ENCODE measurements around the gene STAB2.

Gene STAB2

DNA sequence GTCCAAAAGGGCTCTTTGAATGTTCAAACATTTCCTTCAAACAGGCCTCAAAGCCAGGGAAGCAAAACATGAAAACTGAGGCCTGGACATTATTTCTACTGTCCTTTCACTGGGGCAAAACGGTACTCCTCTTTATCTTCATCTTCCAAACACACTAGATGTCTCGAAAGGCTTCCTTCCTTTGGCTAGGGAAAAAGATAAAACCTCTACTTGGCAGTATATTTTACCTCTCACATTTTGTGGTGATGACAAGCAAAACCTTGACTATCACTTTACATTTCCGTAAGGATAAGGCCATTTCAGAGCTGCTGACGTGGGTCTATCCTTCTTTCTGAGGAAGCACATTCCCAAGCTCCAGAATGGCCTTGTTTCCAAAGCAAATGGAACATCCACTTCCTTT lies 9.9 kb downstream of the STAB2 start:
- Histone ChIP-seq H3K9me3 (no peaks in the 10 kb centered on the region), H3K27me3 (ENCODE audit: low read depth) (no peaks in the 10 kb centered on the region), H3K4me3 (no peak overlapping the region), H3K4me1 (no peaks in the 10 kb centered on the region), H3K36me3 (replicated peaks) (no peaks in the 10 kb centered on the region)
- in situ Hi-C loops (cut with MboI; ENCODE audit: low sequenced_read_pairs), result no loop called here
- DNase-seq (ENCODE audit: low spot score in 2 of 2), result no peak

DNA sequence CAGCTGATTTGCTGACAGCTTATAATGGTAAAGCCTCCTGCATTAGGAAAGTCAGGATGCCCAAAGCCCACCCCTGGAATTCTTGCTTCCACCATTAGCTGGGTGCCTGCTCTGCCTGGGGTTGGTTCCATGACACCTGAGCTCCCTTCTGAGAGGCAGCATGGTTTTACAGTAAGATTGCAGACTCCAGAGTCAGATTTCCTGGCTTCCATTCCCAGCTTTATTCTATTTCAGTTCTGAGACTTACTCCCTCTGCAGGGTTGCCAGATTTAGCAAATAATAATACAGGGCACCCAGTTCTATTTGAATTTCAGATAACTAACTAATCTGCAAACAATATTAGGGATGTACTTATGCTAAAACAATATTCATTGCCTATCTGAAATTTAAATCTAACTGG lies 12.2 kb downstream of the STAB2 start:
- no peaks in the 10 kb centered on the region for H3K4me1 ChIP-seq
- no peak overlapping the region for H3K4me3 ChIP-seq
- H3K36me3 ChIP-seq (replicated peaks), result no peaks in the 10 kb centered on the region
- H3K27me3 ChIP-seq (ENCODE audit: low read depth), result no peaks in the 10 kb centered on the region
- DNase-seq (ENCODE audit: low spot score in 2 of 2), result no peak
- in situ Hi-C loops (cut with MboI; ENCODE audit: low sequenced_read_pairs), result no loop called here
- H3K9me3 ChIP-seq, result no peaks in the 10 kb centered on the region

GRCh38 chr12:103600967-103601728 lies 14.1 kb downstream of the STAB2 start:
- no peak for DNase-seq (ENCODE audit: low spot score in 2 of 2)
- H3K9me3 ChIP-seq, result no peaks in the 10 kb centered on the region
- in situ Hi-C loops (cut with MboI; ENCODE audit: low sequenced_read_pairs), result no loop called here

DNA sequence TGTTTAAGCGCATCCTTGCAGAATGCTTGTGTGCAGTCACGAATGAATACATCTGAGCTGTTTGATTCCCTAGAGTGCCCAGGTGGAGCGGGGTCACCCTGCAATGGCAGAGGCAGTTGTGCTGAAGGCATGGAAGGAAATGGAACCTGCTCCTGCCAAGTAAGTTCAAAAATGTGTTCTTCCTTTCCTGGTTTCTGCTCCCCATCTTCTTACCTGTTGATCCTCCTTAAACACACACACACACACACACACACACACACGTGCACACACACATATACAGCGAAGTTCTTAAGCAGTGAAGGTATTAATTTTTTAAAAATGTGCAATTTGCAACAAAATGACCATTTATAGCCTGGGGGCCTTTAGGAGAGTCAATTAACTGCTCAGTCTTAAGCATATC lies 33.3 kb downstream of the STAB2 start:
- Histone ChIP-seq H3K4me3 (no peak overlapping the region), H3K4me1 (no peaks in the 10 kb centered on the region), H3K36me3 (replicated peaks) (no peaks in the 10 kb centered on the region), H3K27me3 (ENCODE audit: low read depth) (no peaks in the 10 kb centered on the region), H3K9me3 (no peaks in the 10 kb centered on the region)
- no peak for DNase-seq (ENCODE audit: low spot score in 2 of 2)
- in situ Hi-C loops (cut with MboI; ENCODE audit: low sequenced_read_pairs), result no loop called here

More at GRCh38 chr12:103600967-103601728, 14.1 kb downstream of the STAB2 start:
- Histone ChIP-seq H3K36me3 (replicated peaks) (no peaks in the 10 kb centered on the region), H3K27me3 (ENCODE audit: low read depth) (no peaks in the 10 kb centered on the region), H3K4me1 (no peaks in the 10 kb centered on the region), H3K4me3 (no peak overlapping the region)

DNA sequence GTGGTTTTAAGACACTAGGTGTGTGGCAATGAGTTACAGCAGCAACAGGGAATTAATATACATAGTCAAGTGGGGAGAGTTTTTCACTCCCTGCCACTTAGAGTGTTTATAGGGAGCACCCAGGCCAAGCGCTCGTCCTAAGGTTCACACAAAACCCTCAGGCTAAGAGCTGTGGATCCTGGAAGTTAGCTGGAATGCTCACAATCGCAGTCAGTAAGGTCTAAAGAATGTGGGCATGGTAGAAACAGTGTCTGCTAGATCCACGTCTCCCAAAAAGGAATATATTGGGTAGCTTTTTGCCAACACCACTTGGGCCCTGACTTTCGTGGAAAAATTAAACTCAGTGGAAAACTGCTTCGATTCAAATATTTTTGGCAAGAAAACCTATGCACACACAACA lies 36.6 kb downstream of the STAB2 start:
- Histone ChIP-seq H3K27me3 (ENCODE audit: low read depth) (no peaks in the 10 kb centered on the region), H3K36me3 (replicated peaks) (no peaks in the 10 kb centered on the region), H3K4me3 (no peak overlapping the region), H3K4me1 (no peaks in the 10 kb centered on the region), H3K9me3 (no peaks in the 10 kb centered on the region)
- DNase-seq (ENCODE audit: low spot score in 2 of 2), result no peak
- in situ Hi-C loops (cut with MboI; ENCODE audit: low sequenced_read_pairs), result no loop called here

GRCh38 chr12:103626498-103626897 lies 39.4 kb downstream of the STAB2 start:
- Histone ChIP-seq H3K9me3 (no peaks in the 10 kb centered on the region), H3K4me1 (no peaks in the 10 kb centered on the region)
- in situ Hi-C loops (cut with MboI; ENCODE audit: low sequenced_read_pairs), result no loop called here

GRCh38 chr12:103627189-103627855 lies 40.2 kb downstream of the STAB2 start:
- DNase-seq (ENCODE audit: low spot score in 2 of 2), result no peak
- Histone ChIP-seq H3K9me3 (no peaks in the 10 kb centered on the region), H3K36me3 (replicated peaks) (no peaks in the 10 kb centered on the region), H3K4me1 (no peaks in the 10 kb centered on the region), H3K4me3 (no peak overlapping the region), H3K27me3 (ENCODE audit: low read depth) (no peaks in the 10 kb centered on the region)
- in situ Hi-C loops (cut with MboI; ENCODE audit: low sequenced_read_pairs), result no loop called here

More at GRCh38 chr12:103626498-103626897, 39.4 kb downstream of the STAB2 start:
- DNase-seq (ENCODE audit: low spot score in 2 of 2), result no peak
- H3K27me3 ChIP-seq (ENCODE audit: low read depth), result no peaks in the 10 kb centered on the region
- H3K36me3 ChIP-seq (replicated peaks), result no peaks in the 10 kb centered on the region
- no peak overlapping the region for H3K4me3 ChIP-seq

GRCh38 chr12:103632554-103633216 lies 45.6 kb downstream of the STAB2 start:
- Histone ChIP-seq H3K9me3 (no peaks in the 10 kb centered on the region), H3K4me1 (no peaks in the 10 kb centered on the region), H3K4me3 (no peak overlapping the region), H3K36me3 (replicated peaks) (no peaks in the 10 kb centered on the region), H3K27me3 (ENCODE audit: low read depth) (peaks cover 7% of the 10 kb centered on the region; the same call in 1 of the 2 replicates)
- in situ Hi-C loops (cut with MboI; ENCODE audit: low sequenced_read_pairs), result no loop called here
- peak; percentile 58 to 91 for DNase-seq (ENCODE audit: low spot score in 2 of 2)

DNA sequence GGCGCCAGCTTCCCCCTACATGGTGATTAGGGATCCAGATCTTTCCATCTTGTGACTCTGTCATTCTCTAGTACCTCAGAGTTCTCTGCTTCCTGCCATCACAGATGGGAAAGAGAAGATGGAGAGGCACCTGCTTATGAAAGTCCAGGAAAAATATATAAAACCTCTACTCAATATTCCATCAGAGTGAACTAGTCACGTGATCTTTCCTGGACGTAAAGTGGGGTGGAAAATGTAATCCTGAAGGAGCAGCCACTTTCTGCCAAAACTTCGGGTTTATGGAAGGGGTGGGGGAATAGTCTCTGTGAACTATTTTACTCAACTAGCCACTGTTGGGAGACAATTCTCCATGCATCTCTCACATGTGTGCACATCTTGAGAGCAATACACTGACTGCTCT lies 47.7 kb downstream of the STAB2 start:
- no peak for DNase-seq (ENCODE audit: low spot score in 2 of 2)
- H3K9me3 ChIP-seq, result no peaks in the 10 kb centered on the region
- H3K36me3 ChIP-seq (replicated peaks), result no peaks in the 10 kb centered on the region
- H3K4me3 ChIP-seq, result no peak overlapping the region
- peaks cover 7% of the 10 kb centered on the region; the same call in 1 of the 2 replicates for H3K27me3 ChIP-seq (ENCODE audit: low read depth)
- in situ Hi-C loops (cut with MboI; ENCODE audit: low sequenced_read_pairs), result no loop called here
- H3K4me1 ChIP-seq, result no peaks in the 10 kb centered on the region

- DNase-seq (ENCODE audit: low spot score in 2 of 2), result no peak
- Histone ChIP-seq H3K4me1 (no peaks in the 10 kb centered on the region), H3K9me3 (no peaks in the 10 kb centered on the region), H3K4me3 (no peak overlapping the region), H3K27me3 (ENCODE audit: low read depth) (peaks cover 7% of the 10 kb centered on the region; the same call in 1 of the 2 replicates), H3K36me3 (replicated peaks) (no peaks in the 10 kb centered on the region)
- in situ Hi-C loops (cut with MboI; ENCODE audit: low sequenced_read_pairs), result no loop called here
Observed at GRCh38 chr12:103635419-103635818, 48.3 kb downstream of the STAB2 start.

GRCh38 chr12:103637021-103637420 lies 49.9 kb downstream of the STAB2 start:
- Histone ChIP-seq H3K36me3 (replicated peaks) (no peaks in the 10 kb centered on the region), H3K9me3 (no peaks in the 10 kb centered on the region), H3K27me3 (ENCODE audit: low read depth) (peaks cover 7% of the 10 kb centered on the region; the same call in 1 of the 2 replicates), H3K4me1 (no peaks in the 10 kb centered on the region), H3K4me3 (no peak overlapping the region)
- DNase-seq (ENCODE audit: low spot score in 2 of 2), result no peak
- in situ Hi-C loops (cut with MboI; ENCODE audit: low sequenced_read_pairs), result no loop called here

- Histone ChIP-seq H3K4me3 (no peak overlapping the region), H3K36me3 (replicated peaks) (no peaks in the 10 kb centered on the region), H3K9me3 (no peaks in the 10 kb centered on the region), H3K4me1 (no peaks in the 10 kb centered on the region), H3K27me3 (ENCODE audit: low read depth) (peaks cover 7% of the 10 kb centered on the region; the same call in 1 of the 2 replicates)
- in situ Hi-C loops (cut with MboI; ENCODE audit: low sequenced_read_pairs), result no loop called here
- DNase-seq (ENCODE audit: low spot score in 2 of 2), result no peak
Observed at GRCh38 chr12:103637429-103637828, 50.4 kb downstream of the STAB2 start.

DNA sequence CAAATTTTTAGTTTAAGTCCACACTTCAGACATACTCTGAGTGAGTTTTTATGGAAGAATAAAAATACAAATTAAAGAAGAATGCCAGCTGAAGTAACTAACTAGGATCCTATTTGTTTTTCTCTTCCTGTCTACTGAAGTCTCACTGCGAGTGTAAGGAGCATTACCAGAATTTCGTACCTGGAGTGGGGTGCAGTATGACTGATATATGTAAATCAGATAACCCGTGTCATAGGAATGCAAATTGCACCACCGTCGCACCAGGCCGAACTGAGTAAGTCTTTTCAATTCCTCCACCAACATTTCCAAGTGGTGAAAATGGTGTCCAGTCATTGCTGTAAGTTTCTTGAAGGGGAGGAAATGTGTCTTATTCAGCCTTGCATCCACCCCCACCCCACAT lies 52.9 kb downstream of the STAB2 start:
- no peak for DNase-seq (ENCODE audit: low spot score in 2 of 2)
- Histone ChIP-seq H3K36me3 (replicated peaks) (no peaks in the 10 kb centered on the region), H3K27me3 (ENCODE audit: low read depth) (no peaks in the 10 kb centered on the region), H3K4me3 (no peak overlapping the region), H3K4me1 (no peaks in the 10 kb centered on the region), H3K9me3 (no peaks in the 10 kb centered on the region)
- in situ Hi-C loops (cut with MboI; ENCODE audit: low sequenced_read_pairs), result no loop called here

DNA sequence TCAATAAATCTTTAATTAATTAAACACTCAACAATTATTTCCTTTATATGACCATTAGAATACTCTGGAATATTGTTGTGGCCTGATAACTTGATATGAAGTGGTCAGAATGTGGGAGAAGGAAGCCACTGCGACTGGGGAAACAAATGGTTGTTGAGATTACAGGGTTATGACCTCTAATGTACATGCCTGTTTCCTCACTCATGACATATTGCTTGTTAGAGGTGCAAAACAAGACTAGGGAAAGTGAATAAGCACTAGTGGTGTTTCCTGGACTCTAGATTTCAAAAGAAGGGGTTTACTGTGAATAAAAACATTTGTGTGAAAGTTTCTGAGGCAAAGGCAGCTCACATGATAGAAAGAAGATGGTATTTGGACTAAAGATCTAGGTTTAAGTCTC lies 53.3 kb downstream of the STAB2 start:
- no peaks in the 10 kb centered on the region for H3K4me1 ChIP-seq
- no peak for DNase-seq (ENCODE audit: low spot score in 2 of 2)
- in situ Hi-C loops (cut with MboI; ENCODE audit: low sequenced_read_pairs), result no loop called here
- no peaks in the 10 kb centered on the region for H3K9me3 ChIP-seq
- no peak overlapping the region for H3K4me3 ChIP-seq
- H3K36me3 ChIP-seq (replicated peaks), result no peaks in the 10 kb centered on the region
- H3K27me3 ChIP-seq (ENCODE audit: low read depth), result no peaks in the 10 kb centered on the region
